22Rv1 (cell line): Measurements from ENCODE around the gene NOL11.

Source experiments
- H3K27ac ChIP-seq: fragments of 450-650 bp; 2 replicates; pipeline ENCODE4 v1.5.1; 2017
- CTCF ChIP-seq: fragments of 450-650 bp; IDR thresholded peaks from 2 replicates; pipeline ENCODE4 v1.5.1; 2017; ENCODE audit warnings: mild to moderate bottlenecking
- ZFX ChIP-seq: fragments of 450-650 bp; IDR thresholded peaks from 2 replicates; pipeline ENCODE4 v1.6.1; 2017; ENCODE audit warnings: antibody characterized with exemption, borderline replicate concordance

NOL11 gene

GRCh38 chr17:67717624-67718324 lies at the start of gene NOL11:
Gene NOL11 (plus strand): TSS chr17:67717936. CDS start chr17:67717948, 12 bp downstream.
- H3K27ac ChIP-seq = peak within 1 kb of the TSS; percentile 86
- TF ChIP-seq CTCF (peak; percentile 94), ZFX (no peak)

GRCh38 chr17:67671493-67671892 lies 46.2 kb upstream of the NOL11 start:
- TF ChIP-seq ZFX (no peak), CTCF (no peak)
- H3K27ac ChIP-seq = peak overlapping the region; percentile 44; the same call in 1 of the 2 replicates

- no peak for TF ChIP-seq CTCF
- TF ChIP-seq ZFX = no peak
Observed at GRCh38 chr17:67672592-67673335, 45.0 kb upstream of the NOL11 start.

GRCh38 chr17:67675481-67675880 lies 42.3 kb upstream of the NOL11 start:
- H3K27ac ChIP-seq = no peak overlapping the region
- TF ChIP-seq CTCF (no peak), ZFX (no peak)

More at GRCh38 chr17:67672592-67673335, 45.0 kb upstream of the NOL11 start:
- no peak overlapping the region for H3K27ac ChIP-seq

- H3K27ac ChIP-seq = no peak overlapping the region
- TF ChIP-seq ZFX = no peak
- TF ChIP-seq CTCF = no peak
Observed at GRCh38 chr17:67676305-67676704, 41.4 kb upstream of the NOL11 start.

GRCh38 chr17:67678414-67678813 lies 39.3 kb upstream of the NOL11 start:
- no peak overlapping the region for H3K27ac ChIP-seq

More at GRCh38 chr17:67678414-67678813, 39.3 kb upstream of the NOL11 start:
- TF ChIP-seq CTCF (no peak), ZFX (no peak)
